Measurements from ENCODE around the gene GTSF1L. TPM values are rescaled to one million over a fixed set of nuclear protein-coding genes. Genes with fewer than 3 reads are reported as not detected.
A peak's percentile ranks its signal among the peaks of the same experiment; 100 is the strongest.

Gene GTSF1L
- total RNA-seq, 1 experiment from 2014 or later: not detected

GRCh38 chr20:43710370-43711044, 16.3 kb downstream of the GTSF1L start:
- H3K4me2 ChIP-seq (ENCODE audit: insufficient read depth, insufficient read length, low read length): no peak overlapping the region
- no peak overlapping the region for H3K4ac ChIP-seq (ENCODE audit: low read depth, low read length)
- no peak for TF ChIP-seq CTCF (conservative IDR thresholded peaks at IDR 0.05)
- H4K91ac ChIP-seq (ENCODE audit: insufficient read length, low read depth, low read length): no peak overlapping the region
- no peak overlapping the region for H3T11ph ChIP-seq (ENCODE audit: low read length)
- no CpG with 5 or more reads among the region's 9 CpGs for WGBS (ENCODE audit: extremely low coverage, insufficient read length, low lambda C conversion rate)
- no peak overlapping the region; the same call in 1 of the 2 replicates for H3K14ac ChIP-seq (ENCODE audit: insufficient read depth, low read length)
- Mint-ChIP-seq H3K9me3 (no peaks in the 10 kb centered on the region; a peak in 1 of 5 replicates), H3K4me1 (no peaks in the 10 kb centered on the region), H3K4me3 (no peak overlapping the region), H3K27ac (peak overlapping the region in 1 of 3 experiments; percentile 32; a peak in 2 of 7 replicates), H3K36me3 (ENCODE audit: insufficient read depth in 1 of 3, low read depth in 3 of 3) (peaks cover 53 to 91% (median 90%) of the 10 kb centered on the region in 3 experiments; a peak in 6 of 7 replicates), H3K27me3 (ENCODE audit: low read depth) (no peaks in the 10 kb centered on the region)
- no peak for DNase-seq
- no peak overlapping the region for H4K8ac ChIP-seq (replicated peaks; ENCODE audit: insufficient read length, low read depth, low read length)
- no peak overlapping the region for H3K56ac ChIP-seq (ENCODE audit: insufficient read length, low read depth, low read length)
- no peaks in the 10 kb centered on the region for H3K79me1 ChIP-seq (ENCODE audit: insufficient read depth, low read depth, low read length, poor library complexity, severe bottlenecking)
- H2BK15ac ChIP-seq (ENCODE audit: low read depth, low read length): no peak overlapping the region
- H3K18ac ChIP-seq (ENCODE audit: insufficient read length, low read depth, low read length): no peak overlapping the region
- H3K79me2 ChIP-seq (ENCODE audit: insufficient read depth, low read length): no peaks in the 10 kb centered on the region
- no peaks in the 10 kb centered on the region for H3K4me1 ChIP-seq (ENCODE audit: insufficient read depth, low read length)
- H2BK20ac ChIP-seq (ENCODE audit: low read depth, low read length, poor library complexity, severe bottlenecking): no peak overlapping the region
- H3K23me2 ChIP-seq (ENCODE audit: insufficient read length, low read depth, low read length, poor library complexity, severe bottlenecking): no peaks in the 10 kb centered on the region
- no peak overlapping the region for H2AK5ac ChIP-seq (ENCODE audit: insufficient read length, low read length)
- no peak overlapping the region for H2BK120ac ChIP-seq (ENCODE audit: low read depth, low read length, poor library complexity, severe bottlenecking)
- H2AFZ ChIP-seq (ENCODE audit: low read length): no peak overlapping the region
- H4K20me1 ChIP-seq (ENCODE audit: control insufficient read depth, insufficient read depth, insufficient read length): no peaks in the 10 kb centered on the region
- no peaks in the 10 kb centered on the region for H3K27me3 ChIP-seq (ENCODE audit: insufficient read depth, low read length)
- no peak overlapping the region for H2BK12ac ChIP-seq (ENCODE audit: insufficient read length, low read depth, low read length)
- H2BK5ac ChIP-seq (ENCODE audit: insufficient read length, low read length): no peak overlapping the region
- no peak overlapping the region for H3K9ac ChIP-seq (ENCODE audit: extremely low read depth, insufficient read length, low read length)
- no peak overlapping the region for H3K27ac ChIP-seq (ENCODE audit: insufficient read length, low read depth, low read length)
- no peak overlapping the region for H3K23ac ChIP-seq (ENCODE audit: insufficient read length, low read depth, low read length)
- H3K9me3 ChIP-seq (ENCODE audit: control insufficient read depth, low read depth, low read length): no peaks in the 10 kb centered on the region
- no peak overlapping the region for H4K5ac ChIP-seq (ENCODE audit: insufficient read length, low read depth, low read length)
